Vagina (tissue), 2 donors: Measurements from ENCODE around the gene BIN1. TPM values are rescaled to one million over a fixed set of nuclear protein-coding genes. Genes with fewer than 3 reads are reported as not detected.

Source experiments
- DNase-seq, 2 donors: peaks; one replicate each; pipeline ENCODE4 v3.0.0-alpha.2; 2017; ENCODE audit errors: extremely low spot score in 2 of 2
- H3K27ac ChIP-seq: fragments of 200-600 bp; sonication (generic); one replicate; pipeline ENCODE4 v1.5.1; 2019
- H3K27me3 ChIP-seq: fragments of 200-600 bp; sonication (generic); one replicate; pipeline ENCODE4 v1.5.1; 2019
- H3K36me3 ChIP-seq, 2 donors: fragments of 200-600 bp; sonication (generic); one replicate each; pipeline ENCODE4 v1.5.1; 2017 to 2019
- H3K4me1 ChIP-seq: fragments of 200-600 bp; sonication (generic); one replicate; pipeline ENCODE4 v1.5.1; 2019
- H3K4me3 ChIP-seq, 2 donors: fragments of 200-600 bp; sonication (generic); 1 replicate in 1 of 2; 2 replicates in 1 of 2; pipeline ENCODE4 v1.5.1; 2016 to 2019
- H3K9me3 ChIP-seq: fragments of 200-600 bp; sonication (generic); one replicate; pipeline ENCODE4 v1.5.1; 2019
- POLR2A ChIP-seq, 2 donors: fragments of 450-650 bp; IDR thresholded peaks; one replicate each; pipeline ENCODE4 v1.6.1; 2017; ENCODE audit warnings: antibody characterized with exemption in 2 of 2, mild to moderate bottlenecking in 2 of 2, moderate library complexity in 2 of 2
- POLR2AphosphoS5 ChIP-seq, 2 donors: sonication (generic); formaldehyde crosslinking; IDR thresholded peaks; one replicate each; pipeline ENCODE4 v1.9.0; 2017; ENCODE audit warnings: antibody characterized with exemption in 2 of 2, mild to moderate bottlenecking in 2 of 2, low read depth in 1 of 2; ENCODE audit not compliant: insufficient read depth in 1 of 2
- intact Hi-C: fragments of 100-400 bp; cut with DNase I; formaldehyde crosslinking; loops from one replicate; pipeline ENCODE4 v1.15.1; 2023
- total RNA-seq: library from RNA; depleted of rRNA; stranded (reverse); fragments of >200 nt; gene quantifications from one replicate; pipeline ENCODE4 v1.2.3, GENCODE V29; 2016
- TF ChIP-seq, protein P1 (sequence below), 3 experiments: fragments of 450-650 bp in 2 of 3; fragments of 200-600 bp in 1 of 3; sonication (generic) in 1 of 3; IDR thresholded peaks; one replicate each; pipeline ENCODE4 v1.5.1; 2017 to 2019; ENCODE audit warnings: antibody characterized with exemption in 3 of 3, mild to moderate bottlenecking in 2 of 3, moderate library complexity in 2 of 3

BIN1 gene, protein sequence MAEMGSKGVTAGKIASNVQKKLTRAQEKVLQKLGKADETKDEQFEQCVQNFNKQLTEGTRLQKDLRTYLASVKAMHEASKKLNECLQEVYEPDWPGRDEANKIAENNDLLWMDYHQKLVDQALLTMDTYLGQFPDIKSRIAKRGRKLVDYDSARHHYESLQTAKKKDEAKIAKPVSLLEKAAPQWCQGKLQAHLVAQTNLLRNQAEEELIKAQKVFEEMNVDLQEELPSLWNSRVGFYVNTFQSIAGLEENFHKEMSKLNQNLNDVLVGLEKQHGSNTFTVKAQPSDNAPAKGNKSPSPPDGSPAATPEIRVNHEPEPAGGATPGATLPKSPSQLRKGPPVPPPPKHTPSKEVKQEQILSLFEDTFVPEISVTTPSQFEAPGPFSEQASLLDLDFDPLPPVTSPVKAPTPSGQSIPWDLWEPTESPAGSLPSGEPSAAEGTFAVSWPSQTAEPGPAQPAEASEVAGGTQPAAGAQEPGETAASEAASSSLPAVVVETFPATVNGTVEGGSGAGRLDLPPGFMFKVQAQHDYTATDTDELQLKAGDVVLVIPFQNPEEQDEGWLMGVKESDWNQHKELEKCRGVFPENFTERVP
- total RNA-seq: 60.9 TPM

DNA sequence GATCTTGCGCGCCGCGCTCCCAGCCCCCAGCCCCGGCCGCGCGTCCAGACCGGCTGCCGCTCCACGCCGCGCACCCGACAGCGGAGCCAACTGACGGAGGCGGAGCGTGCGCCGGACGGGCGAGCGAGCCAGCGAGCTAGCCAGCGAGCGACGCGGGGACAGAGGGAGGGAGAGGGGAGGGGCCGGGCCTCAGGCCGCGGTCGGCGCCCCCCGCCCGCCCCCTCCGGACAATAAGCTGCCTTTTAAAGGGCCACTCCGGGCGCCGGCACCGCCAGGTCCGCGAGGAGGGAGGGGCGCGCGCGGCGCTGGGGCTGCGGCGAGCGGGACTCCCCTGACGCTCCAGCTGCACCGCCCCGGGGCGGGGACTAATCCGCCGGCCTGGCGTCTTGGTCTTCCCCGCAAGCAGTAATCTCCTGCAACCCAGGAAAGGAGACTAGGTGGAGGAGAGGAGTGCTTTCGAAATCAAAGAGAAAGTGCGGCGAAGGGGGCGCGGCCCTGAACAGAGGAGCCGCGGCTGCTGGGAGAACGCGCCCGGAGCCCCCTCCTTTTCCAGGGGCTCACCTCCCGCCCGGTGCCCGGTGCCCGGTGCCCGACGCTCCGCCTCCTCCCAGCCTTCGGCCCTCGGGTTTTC, at the start of gene BIN1:
TSS of gene BIN1 (minus strand) at position 164 of the 631 bp plus-strand sequence. CDS start 211 bp downstream, outside the sequence.
- H3K4me1 ChIP-seq: peaks cover 35% of the 10 kb centered on the region
- H3K27me3 ChIP-seq: no peaks in the 10 kb centered on the region
- intact Hi-C loops: no loop called here
- DNase-seq: peak in 1 of 2 donors; percentile 92
- H3K4me3 ChIP-seq: peak within 1 kb of the TSS; percentile 92 to 94
- no peaks in the 10 kb centered on the region for H3K9me3 ChIP-seq
- no peaks in the 10 kb centered on the region for H3K36me3 ChIP-seq
- TF ChIP-seq, protein P1, sequence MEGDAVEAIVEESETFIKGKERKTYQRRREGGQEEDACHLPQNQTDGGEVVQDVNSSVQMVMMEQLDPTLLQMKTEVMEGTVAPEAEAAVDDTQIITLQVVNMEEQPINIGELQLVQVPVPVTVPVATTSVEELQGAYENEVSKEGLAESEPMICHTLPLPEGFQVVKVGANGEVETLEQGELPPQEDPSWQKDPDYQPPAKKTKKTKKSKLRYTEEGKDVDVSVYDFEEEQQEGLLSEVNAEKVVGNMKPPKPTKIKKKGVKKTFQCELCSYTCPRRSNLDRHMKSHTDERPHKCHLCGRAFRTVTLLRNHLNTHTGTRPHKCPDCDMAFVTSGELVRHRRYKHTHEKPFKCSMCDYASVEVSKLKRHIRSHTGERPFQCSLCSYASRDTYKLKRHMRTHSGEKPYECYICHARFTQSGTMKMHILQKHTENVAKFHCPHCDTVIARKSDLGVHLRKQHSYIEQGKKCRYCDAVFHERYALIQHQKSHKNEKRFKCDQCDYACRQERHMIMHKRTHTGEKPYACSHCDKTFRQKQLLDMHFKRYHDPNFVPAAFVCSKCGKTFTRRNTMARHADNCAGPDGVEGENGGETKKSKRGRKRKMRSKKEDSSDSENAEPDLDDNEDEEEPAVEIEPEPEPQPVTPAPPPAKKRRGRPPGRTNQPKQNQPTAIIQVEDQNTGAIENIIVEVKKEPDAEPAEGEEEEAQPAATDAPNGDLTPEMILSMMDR (IDR thresholded peaks at IDR 0.05): no peak
- peak in 1 of 2 donors; percentile 65 for TF ChIP-seq POLR2AphosphoS5 (IDR thresholded peaks at IDR 0.05; ENCODE audit: insufficient read depth in 1 of 2, low read depth in 1 of 2)
- peak in 1 of 2 donors; percentile 65 for TF ChIP-seq POLR2A (IDR thresholded peaks at IDR 0.05)
- peak within 1 kb of the TSS; percentile 83 for H3K27ac ChIP-seq

DNA sequence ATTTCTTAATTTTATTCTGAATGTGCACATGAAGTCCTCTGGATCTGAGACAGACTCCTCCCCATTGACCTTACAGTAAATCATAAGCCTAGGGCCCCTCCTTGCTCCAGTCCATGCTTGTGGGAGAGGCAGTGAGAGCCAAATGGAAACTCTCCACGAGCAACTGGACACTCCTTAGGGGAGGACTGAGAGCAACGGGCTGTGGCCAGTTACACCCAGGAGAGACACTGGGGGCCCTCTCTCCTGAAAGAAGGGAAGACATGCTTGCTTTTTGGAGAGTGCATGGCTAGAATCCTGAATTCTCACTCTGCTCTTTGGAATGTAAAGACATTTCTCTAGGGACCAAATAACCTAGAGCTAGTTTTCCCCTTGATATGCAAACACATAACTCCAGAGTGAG, 49.0 kb upstream of the BIN1 start:
- TF ChIP-seq POLR2AphosphoS5 (IDR thresholded peaks at IDR 0.05; ENCODE audit: insufficient read depth in 1 of 2, low read depth in 1 of 2): no peak
- TF ChIP-seq POLR2A (IDR thresholded peaks at IDR 0.05): no peak
- TF ChIP-seq, protein P1 (IDR thresholded peaks at IDR 0.05): no peak
- intact Hi-C loops: no loop called here
- Histone ChIP-seq H3K36me3 (no peaks in the 10 kb centered on the region), H3K4me1 (peaks cover 18% of the 10 kb centered on the region), H3K27ac (peak overlapping the region; percentile 40), H3K4me3 (no peak overlapping the region), H3K9me3 (no peaks in the 10 kb centered on the region), H3K27me3 (no peaks in the 10 kb centered on the region)
- DNase-seq: peak; percentile 77 to 89

DNA sequence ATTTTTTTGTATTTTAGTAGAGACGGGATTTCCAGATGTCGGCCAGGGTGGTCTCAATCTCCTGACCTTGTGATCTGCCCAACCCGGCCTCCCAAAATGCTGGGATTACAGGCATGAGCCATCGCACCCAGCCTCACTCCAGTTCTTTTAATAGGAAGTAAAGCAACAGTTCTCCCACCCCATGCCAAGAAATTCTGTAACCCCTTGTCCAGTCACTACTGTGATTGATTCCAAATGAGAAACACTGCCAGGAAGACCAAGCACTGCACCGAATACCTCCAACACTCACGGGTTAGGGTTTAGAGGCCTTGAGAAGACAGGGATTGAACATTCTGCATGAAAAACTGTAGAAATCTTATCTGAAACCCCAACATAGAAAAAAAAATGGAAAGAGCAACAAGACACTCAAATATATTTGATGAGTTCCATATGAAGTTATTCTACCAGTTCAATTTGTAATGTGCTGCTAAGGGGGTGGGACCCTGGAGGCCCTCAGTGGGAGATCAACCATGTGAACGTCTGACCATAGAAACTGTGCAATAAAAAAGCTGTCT, 48.2 kb upstream of the BIN1 start:
- TF ChIP-seq POLR2AphosphoS5 (IDR thresholded peaks at IDR 0.05; ENCODE audit: insufficient read depth in 1 of 2, low read depth in 1 of 2) (no peak), POLR2A (IDR thresholded peaks at IDR 0.05) (no peak)
- TF ChIP-seq, protein P1 (IDR thresholded peaks at IDR 0.05): no peak
- peaks cover 18% of the 10 kb centered on the region for H3K4me1 ChIP-seq
- H3K27me3 ChIP-seq: no peaks in the 10 kb centered on the region
- H3K27ac ChIP-seq: peak overlapping the region; percentile 78
- DNase-seq: peak; percentile 58 to 81
- no peaks in the 10 kb centered on the region for H3K36me3 ChIP-seq
- no peak overlapping the region for H3K4me3 ChIP-seq
- no peaks in the 10 kb centered on the region for H3K9me3 ChIP-seq
- intact Hi-C loops: no loop called here

DNA sequence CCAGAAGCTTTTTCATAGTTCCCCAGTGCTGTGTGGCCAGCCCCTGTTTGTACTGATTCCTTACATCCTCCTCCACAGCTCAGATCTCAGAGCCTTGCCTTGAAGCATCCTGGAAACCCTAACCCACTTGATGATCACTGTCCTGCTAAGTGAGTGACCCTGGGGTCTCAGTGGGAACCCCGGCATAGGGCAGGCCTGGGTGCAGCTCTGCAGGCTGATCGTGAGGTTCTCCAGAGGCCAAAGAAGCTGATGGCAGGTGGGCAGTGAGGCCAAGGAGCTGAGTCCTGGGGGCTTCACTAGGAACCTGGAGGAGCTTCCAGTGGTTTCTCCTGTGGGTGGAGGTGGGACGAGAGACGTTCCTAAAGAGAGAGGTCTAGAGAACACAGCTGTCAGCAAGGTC, 47.4 kb upstream of the BIN1 start:
- H3K36me3 ChIP-seq: no peaks in the 10 kb centered on the region
- intact Hi-C loops: no loop called here
- peak overlapping the region; percentile 78 for H3K27ac ChIP-seq
- no peak overlapping the region for H3K4me3 ChIP-seq
- no peaks in the 10 kb centered on the region for H3K9me3 ChIP-seq
- DNase-seq: peak in 1 of 2 donors; percentile 40
- peaks cover 18% of the 10 kb centered on the region for H3K4me1 ChIP-seq
- no peaks in the 10 kb centered on the region for H3K27me3 ChIP-seq
- TF ChIP-seq, protein P1 (IDR thresholded peaks at IDR 0.05): no peak
- TF ChIP-seq POLR2A (IDR thresholded peaks at IDR 0.05): no peak
- no peak for TF ChIP-seq POLR2AphosphoS5 (IDR thresholded peaks at IDR 0.05; ENCODE audit: insufficient read depth in 1 of 2, low read depth in 1 of 2)
